Measurements from ENCODE around the gene NOTCH4.
"Not testable (repeated sequence)": the region's sequence is repeated elsewhere in the genome, so short reads cannot be mapped to it uniquely, and the experiment has no call there.

The NOTCH4 gene

DNA sequence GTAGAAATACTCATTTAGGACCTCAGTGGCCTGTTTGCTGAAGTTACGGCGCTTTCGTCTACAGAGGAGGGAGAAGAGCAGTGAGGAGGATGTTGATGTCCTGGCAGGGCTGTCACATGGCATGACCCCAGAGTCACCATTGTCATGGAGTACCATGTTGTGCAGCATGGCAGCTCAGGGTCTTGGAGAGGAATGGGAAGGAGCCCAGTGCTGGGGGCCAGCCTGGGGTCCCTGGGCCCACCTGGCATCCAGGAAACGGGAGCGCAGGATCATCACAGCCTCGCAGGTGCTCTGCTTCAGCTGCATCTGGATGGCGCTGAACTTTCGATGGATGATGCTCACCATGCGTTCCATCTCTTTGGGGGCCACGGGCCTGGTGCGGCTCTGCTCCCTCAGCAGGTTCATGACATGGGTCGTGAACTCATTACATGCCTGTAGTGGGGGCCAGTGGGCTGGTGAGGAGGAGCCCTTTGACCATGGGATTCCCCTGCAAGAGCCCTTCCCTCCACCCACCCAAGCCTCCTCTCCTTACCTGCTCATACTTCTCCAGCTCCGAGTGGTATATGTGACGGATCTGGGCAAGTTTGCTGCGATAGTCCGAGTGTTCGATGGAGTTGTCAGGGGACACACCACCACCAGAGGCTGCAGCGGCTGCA lies 36.0 kb downstream of the NOTCH4 start:
- H3K4me3 ChIP-seq (ENCODE audit: low read length); H3K9me3 ChIP-seq (ENCODE audit: low read length); H2AFZ ChIP-seq (ENCODE audit: low read depth, low read length); H3K27me3 ChIP-seq (ENCODE audit: insufficient read depth, low read length): not testable (repeated sequence)
- Histone ChIP-seq H3K36me3 (ENCODE audit: insufficient read depth, low read length) (peaks cover 20% of the 10 kb centered on the region), H3K4me1 (ENCODE audit: insufficient read depth, low read length) (peaks cover 22% of the 10 kb centered on the region)

GRCh38 chr6:32187009-32187709 lies 36.7 kb downstream of the NOTCH4 start:
- H3K9me3 ChIP-seq (ENCODE audit: low read length): no peaks in the 10 kb centered on the region
- H3K27me3 ChIP-seq (ENCODE audit: insufficient read depth, low read length): no peaks in the 10 kb centered on the region
- H2AFZ ChIP-seq (ENCODE audit: low read depth, low read length): no peak overlapping the region
- no peak overlapping the region for H3K4me3 ChIP-seq (ENCODE audit: low read length)
- H3K36me3 ChIP-seq (ENCODE audit: insufficient read depth, low read length): peaks cover 27% of the 10 kb centered on the region
- peaks cover 22% of the 10 kb centered on the region for H3K4me1 ChIP-seq (ENCODE audit: insufficient read depth, low read length)

DNA sequence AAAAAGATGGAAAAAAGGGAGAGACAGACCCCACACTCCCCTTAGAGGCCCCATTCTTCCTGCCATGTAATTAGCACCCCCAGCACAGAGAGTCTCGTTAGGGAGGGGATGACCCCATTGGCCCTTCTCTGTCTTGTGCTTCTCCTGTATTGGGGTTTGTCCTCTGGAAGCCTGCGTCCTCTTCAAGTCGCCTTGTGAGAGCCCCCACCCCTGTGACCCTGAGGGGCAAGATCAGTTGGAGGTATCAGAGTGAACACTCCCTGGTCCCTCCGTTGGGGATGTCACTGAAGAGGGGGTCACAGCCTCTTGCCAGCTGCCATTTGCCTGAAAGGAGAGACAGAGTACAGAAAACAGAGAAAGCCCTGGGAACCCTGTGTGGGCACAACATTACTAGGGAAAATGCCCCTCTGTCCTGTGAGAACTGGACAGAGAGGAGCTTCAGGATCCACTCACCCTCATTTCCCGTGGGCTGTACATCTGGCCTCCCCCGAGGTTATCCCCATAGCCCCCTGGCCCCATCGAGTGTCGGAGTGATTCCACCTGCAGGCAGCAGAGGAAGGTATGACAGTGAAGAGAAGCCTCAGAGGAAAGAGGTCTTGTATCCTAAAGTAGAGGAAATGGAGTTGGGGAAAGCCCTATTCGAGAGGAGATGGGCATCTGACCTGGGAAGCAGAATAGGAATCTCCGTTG lies 37.6 kb downstream of the NOTCH4 start:
- H3K27me3 ChIP-seq (ENCODE audit: insufficient read depth, low read length); H2AFZ ChIP-seq (ENCODE audit: low read depth, low read length); H3K9me3 ChIP-seq (ENCODE audit: low read length); H3K4me3 ChIP-seq (ENCODE audit: low read length): not testable (repeated sequence)
- Histone ChIP-seq H3K36me3 (ENCODE audit: insufficient read depth, low read length) (peaks cover 32% of the 10 kb centered on the region), H3K4me1 (ENCODE audit: insufficient read depth, low read length) (peaks cover 21% of the 10 kb centered on the region)

DNA sequence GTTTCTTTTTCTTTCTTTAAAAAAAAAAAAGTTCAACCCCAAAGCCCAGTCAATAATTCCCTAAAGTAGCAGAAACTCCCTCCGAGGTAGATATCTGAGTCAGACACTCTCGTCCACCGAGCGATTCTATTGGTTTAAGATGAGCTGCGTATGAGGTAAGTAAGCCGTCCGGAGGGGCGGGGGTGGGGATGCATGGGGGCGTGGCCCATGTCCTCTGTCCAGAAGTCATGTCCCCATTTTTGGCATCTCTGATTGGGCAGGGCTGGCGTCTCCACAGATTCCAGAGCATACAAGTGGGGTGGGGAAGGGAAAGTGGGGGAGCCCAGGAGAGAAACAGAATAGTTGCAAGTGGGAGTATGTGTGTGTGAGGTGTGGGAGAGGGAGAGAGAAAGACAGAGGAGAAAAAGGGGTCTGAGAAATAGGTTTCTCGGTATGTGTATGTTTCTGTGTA lies 38.2 kb downstream of the NOTCH4 start:
- peaks cover 37% of the 10 kb centered on the region for H3K36me3 ChIP-seq (ENCODE audit: insufficient read depth, low read length)
- not testable (repeated sequence) for H3K4me3 ChIP-seq (ENCODE audit: low read length); H2AFZ ChIP-seq (ENCODE audit: low read depth, low read length); H3K9me3 ChIP-seq (ENCODE audit: low read length); H3K27me3 ChIP-seq (ENCODE audit: insufficient read depth, low read length)
- H3K4me1 ChIP-seq (ENCODE audit: insufficient read depth, low read length): peaks cover 15% of the 10 kb centered on the region

- Histone ChIP-seq H3K4me1 (ENCODE audit: insufficient read depth, low read length) (peaks cover 19% of the 10 kb centered on the region), H2AFZ (ENCODE audit: low read depth, low read length) (no peak within 1 kb of the TSS), H3K4me3 (ENCODE audit: low read length) (no peak within 1 kb of the TSS), H3K36me3 (ENCODE audit: insufficient read depth, low read length) (peaks cover 43% of the 10 kb centered on the region), H3K27me3 (ENCODE audit: insufficient read depth, low read length) (no peaks in the 10 kb centered on the region), H3K9me3 (ENCODE audit: low read length) (no peaks in the 10 kb centered on the region)
These were observed 39.7 kb downstream of the NOTCH4 start, which contains the start of gene AGER for GRCh38 chr6:32184084-32184640. TSS of gene AGER (minus strand) at chr6:32184253. CDS start at chr6:32184222, 31 bp downstream.

GRCh38 chr6:32183483-32184083 lies 40.3 kb downstream of the NOTCH4 start:
- no peak overlapping the region for H2AFZ ChIP-seq (ENCODE audit: low read depth, low read length)

DNA sequence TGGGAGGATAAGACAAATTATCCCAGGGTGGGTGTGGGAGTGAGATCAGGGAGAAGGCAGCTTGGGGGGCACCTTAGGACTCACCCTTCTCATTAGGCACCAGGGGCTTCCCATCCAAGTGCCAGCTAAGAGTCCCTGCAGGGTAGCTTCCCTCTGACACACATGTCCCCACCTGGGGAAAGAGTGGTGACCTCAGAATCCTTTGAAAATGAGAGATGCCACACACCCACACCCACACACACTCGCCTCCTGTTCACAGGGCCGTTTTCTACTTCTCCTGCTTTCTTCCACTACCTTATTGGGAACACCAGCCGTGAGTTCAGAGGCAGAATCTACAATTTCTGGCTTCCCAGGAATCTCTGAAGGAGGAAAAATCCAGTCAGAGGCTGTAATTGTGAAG lies 40.8 kb downstream of the NOTCH4 start:
- H3K4me3 ChIP-seq (ENCODE audit: low read length): no peak overlapping the region
- no peaks in the 10 kb centered on the region for H3K9me3 ChIP-seq (ENCODE audit: low read length)
- H2AFZ ChIP-seq (ENCODE audit: low read depth, low read length): no peak overlapping the region
- peaks cover 15% of the 10 kb centered on the region for H3K4me1 ChIP-seq (ENCODE audit: insufficient read depth, low read length)
- peaks cover 42% of the 10 kb centered on the region for H3K36me3 ChIP-seq (ENCODE audit: insufficient read depth, low read length)
- no peaks in the 10 kb centered on the region for H3K27me3 ChIP-seq (ENCODE audit: insufficient read depth, low read length)

More at GRCh38 chr6:32183483-32184083, 40.3 kb downstream of the NOTCH4 start:
- H3K36me3 ChIP-seq (ENCODE audit: insufficient read depth, low read length): peaks cover 43% of the 10 kb centered on the region
- H3K27me3 ChIP-seq (ENCODE audit: insufficient read depth, low read length): no peaks in the 10 kb centered on the region
- H3K4me1 ChIP-seq (ENCODE audit: insufficient read depth, low read length): peaks cover 19% of the 10 kb centered on the region
- no peak overlapping the region for H3K4me3 ChIP-seq (ENCODE audit: low read length)
- H3K9me3 ChIP-seq (ENCODE audit: low read length): no peaks in the 10 kb centered on the region

- H3K36me3 ChIP-seq (ENCODE audit: insufficient read depth, low read length): peaks cover 37% of the 10 kb centered on the region
- H2AFZ ChIP-seq (ENCODE audit: low read depth, low read length): no peak overlapping the region
- H3K4me3 ChIP-seq (ENCODE audit: low read length): no peak overlapping the region
- no peaks in the 10 kb centered on the region for H3K27me3 ChIP-seq (ENCODE audit: insufficient read depth, low read length)
- H3K9me3 ChIP-seq (ENCODE audit: low read length): no peaks in the 10 kb centered on the region
- peaks cover 14% of the 10 kb centered on the region for H3K4me1 ChIP-seq (ENCODE audit: insufficient read depth, low read length)
These were observed 41.3 kb downstream of the NOTCH4 start for GRCh38 chr6:32182555-32182981.

GRCh38 chr6:32181915-32182529 lies 41.8 kb downstream of the NOTCH4 start:
- H3K27me3 ChIP-seq (ENCODE audit: insufficient read depth, low read length): no peaks in the 10 kb centered on the region
- H2AFZ ChIP-seq (ENCODE audit: low read depth, low read length): no peak overlapping the region
- peaks cover 32% of the 10 kb centered on the region for H3K36me3 ChIP-seq (ENCODE audit: insufficient read depth, low read length)
- H3K4me1 ChIP-seq (ENCODE audit: insufficient read depth, low read length): peaks cover 18% of the 10 kb centered on the region
- no peaks in the 10 kb centered on the region for H3K9me3 ChIP-seq (ENCODE audit: low read length)
- H3K4me3 ChIP-seq (ENCODE audit: low read length): no peak overlapping the region

GRCh38 chr6:32181148-32181702 lies 42.6 kb downstream of the NOTCH4 start:
- peaks cover 27% of the 10 kb centered on the region for H3K36me3 ChIP-seq (ENCODE audit: insufficient read depth, low read length)
- H2AFZ ChIP-seq (ENCODE audit: low read depth, low read length): no peak overlapping the region
- no peaks in the 10 kb centered on the region for H3K9me3 ChIP-seq (ENCODE audit: low read length)
- H3K4me1 ChIP-seq (ENCODE audit: insufficient read depth, low read length): peaks cover 23% of the 10 kb centered on the region
- H3K27me3 ChIP-seq (ENCODE audit: insufficient read depth, low read length): no peaks in the 10 kb centered on the region
- no peak overlapping the region for H3K4me3 ChIP-seq (ENCODE audit: low read length)

GRCh38 chr6:32179766-32180405 lies 44.0 kb downstream of the NOTCH4 start:
- H3K4me3 ChIP-seq (ENCODE audit: low read length): no peak overlapping the region
- peaks cover 29% of the 10 kb centered on the region for H3K4me1 ChIP-seq (ENCODE audit: insufficient read depth, low read length)
- no peaks in the 10 kb centered on the region for H3K27me3 ChIP-seq (ENCODE audit: insufficient read depth, low read length)
- H3K9me3 ChIP-seq (ENCODE audit: low read length): no peaks in the 10 kb centered on the region
- H2AFZ ChIP-seq (ENCODE audit: low read depth, low read length): no peak overlapping the region
- H3K36me3 ChIP-seq (ENCODE audit: insufficient read depth, low read length): peaks cover 27% of the 10 kb centered on the region
